Thoracic aorta (tissue), 2 donors: ENCODE results near the gene UMODL1. TPM values are rescaled to one million over a fixed set of nuclear protein-coding genes. Genes with fewer than 3 reads are reported as not detected.

Source experiments
- ATAC-seq: fragments of 150-250 bp; one replicate; pipeline ENCODE4 v1.8.0; 2017; ENCODE audit warnings: low read depth; ENCODE audit not compliant: insufficient number of reproducible peaks, low FRiP score
- DNase-seq: peaks from one replicate; pipeline ENCODE4 v3.0.0-alpha.2; 2020; ENCODE audit warnings: low spot score
- H3K27ac ChIP-seq, 2 donors: fragments of 200-600 bp; sonication (generic); 1 replicate in 1 of 2; 2 replicates in 1 of 2; pipeline ENCODE4 v1.5.1; 2016; ENCODE audit warnings: mild to moderate bottlenecking in 2 of 2, moderate library complexity in 2 of 2
- H3K27me3 ChIP-seq: fragments of 200-600 bp; sonication (generic); replicated peaks from 2 replicates; pipeline ENCODE4 v1.6.0; 2016; ENCODE audit warnings: mild to moderate bottlenecking; ENCODE audit not compliant: insufficient read depth
- H3K36me3 ChIP-seq: fragments of 200-600 bp; sonication (generic); one replicate; pipeline ENCODE4 v1.5.1; 2016
- H3K4me1 ChIP-seq, 2 donors: fragments of 200-600 bp; sonication (generic); 1 replicate in 1 of 2; 2 replicates in 1 of 2; pipeline versions ENCODE4 v1.5.1 to v1.6.0; 2016; ENCODE audit warnings: low read depth in 2 of 2, mild to moderate bottlenecking in 1 of 2; ENCODE audit not compliant: control insufficient read depth in 1 of 2
- H3K4me3 ChIP-seq: fragments of 200-600 bp; sonication (generic); 2 replicates; pipeline ENCODE4 v1.5.1; 2016; ENCODE audit warnings: mild to moderate bottlenecking
- H3K9me3 ChIP-seq: fragments of 200-600 bp; sonication (generic); 2 replicates; pipeline ENCODE4 v1.5.1; 2016
- total RNA-seq, 2 donors: library from RNA; depleted of rRNA; stranded (reverse); fragments of >200 nt; gene quantifications; one replicate each; pipeline versions ENCODE4 v1.1.0 to v1.2.3, GENCODE V29; 2016
- TF ChIP-seq, protein P1 (sequence below): fragments of 200-600 bp; sonication (generic); IDR thresholded peaks from one replicate; pipeline ENCODE4 v1.5.1; 2019; ENCODE audit warnings: antibody characterized with exemption

The UMODL1 gene
- total RNA-seq, 2 donors from 2014 or later, result 0.14 TPM; not detected in 1

DNA sequence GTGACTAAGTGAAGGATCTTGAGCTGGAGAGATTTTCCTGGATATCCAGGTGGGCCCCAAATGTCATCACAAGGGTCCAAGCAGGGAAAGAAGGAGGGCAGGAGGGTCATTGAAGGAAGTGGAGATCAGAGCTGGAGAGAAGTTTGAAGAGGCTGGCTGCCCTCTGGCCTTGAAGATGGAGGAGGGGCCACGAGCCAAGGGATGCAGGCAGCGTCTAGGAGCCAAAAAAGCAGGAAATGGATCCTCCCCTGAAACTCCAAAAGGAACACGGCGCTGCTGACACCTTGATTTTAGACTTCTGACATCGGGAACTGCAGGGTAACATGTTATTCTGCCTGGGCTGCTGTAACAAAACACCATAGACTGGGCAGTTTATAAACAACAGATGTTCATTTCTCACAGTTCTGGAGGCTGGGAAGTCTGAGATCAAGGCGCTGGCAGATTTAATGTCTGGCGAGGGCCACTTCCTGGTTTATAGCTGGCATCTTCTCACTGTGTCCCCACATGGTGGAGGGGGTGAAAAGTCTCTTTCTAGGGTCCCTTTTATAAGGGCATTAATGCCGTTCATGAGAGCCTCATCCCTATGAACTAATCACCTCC lies 32.2 kb upstream of the UMODL1 start:
- peak overlapping the region in 1 of 2 donors; percentile 47 for H3K27ac ChIP-seq
- DNase-seq, result no peak

DNA sequence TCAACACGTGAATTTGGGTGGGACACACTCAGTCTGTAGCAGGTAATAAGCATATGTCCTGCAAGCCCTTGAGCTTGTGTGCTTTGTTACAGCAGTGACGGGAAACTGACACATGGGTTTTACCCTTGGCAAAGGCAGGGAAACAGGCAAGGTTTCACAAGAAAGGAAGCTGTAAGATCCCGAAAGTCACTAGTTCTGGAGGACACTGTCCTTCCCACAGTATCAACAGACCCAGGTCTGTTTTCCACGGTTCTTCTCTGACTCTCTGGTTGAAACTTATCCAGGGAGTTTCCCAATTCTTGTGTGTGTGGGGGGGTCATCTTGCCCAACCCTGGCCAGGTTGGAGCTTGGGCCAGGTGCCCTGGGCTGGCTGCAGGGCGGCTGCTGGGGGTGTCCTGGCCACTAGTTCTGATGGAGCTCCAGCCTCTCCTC lies 31.6 kb upstream of the UMODL1 start:
- Histone ChIP-seq H3K4me1 (peaks cover 7 to 25% of the 10 kb centered on the region in 2 donors), H3K27me3 (no peaks in the 10 kb centered on the region), H3K4me3 (no peak overlapping the region), H3K27ac (peak overlapping the region in 1 of 2 donors; percentile 47), H3K36me3 (no peaks in the 10 kb centered on the region), H3K9me3 (no peaks in the 10 kb centered on the region)
- DNase-seq (no peak), ATAC-seq (peak; percentile 80)
- TF ChIP-seq, protein P1, sequence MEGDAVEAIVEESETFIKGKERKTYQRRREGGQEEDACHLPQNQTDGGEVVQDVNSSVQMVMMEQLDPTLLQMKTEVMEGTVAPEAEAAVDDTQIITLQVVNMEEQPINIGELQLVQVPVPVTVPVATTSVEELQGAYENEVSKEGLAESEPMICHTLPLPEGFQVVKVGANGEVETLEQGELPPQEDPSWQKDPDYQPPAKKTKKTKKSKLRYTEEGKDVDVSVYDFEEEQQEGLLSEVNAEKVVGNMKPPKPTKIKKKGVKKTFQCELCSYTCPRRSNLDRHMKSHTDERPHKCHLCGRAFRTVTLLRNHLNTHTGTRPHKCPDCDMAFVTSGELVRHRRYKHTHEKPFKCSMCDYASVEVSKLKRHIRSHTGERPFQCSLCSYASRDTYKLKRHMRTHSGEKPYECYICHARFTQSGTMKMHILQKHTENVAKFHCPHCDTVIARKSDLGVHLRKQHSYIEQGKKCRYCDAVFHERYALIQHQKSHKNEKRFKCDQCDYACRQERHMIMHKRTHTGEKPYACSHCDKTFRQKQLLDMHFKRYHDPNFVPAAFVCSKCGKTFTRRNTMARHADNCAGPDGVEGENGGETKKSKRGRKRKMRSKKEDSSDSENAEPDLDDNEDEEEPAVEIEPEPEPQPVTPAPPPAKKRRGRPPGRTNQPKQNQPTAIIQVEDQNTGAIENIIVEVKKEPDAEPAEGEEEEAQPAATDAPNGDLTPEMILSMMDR, result no peak

More for the DNA sequence above, 32.2 kb upstream of the UMODL1 start:
- H3K27me3 ChIP-seq, result no peaks in the 10 kb centered on the region
- H3K4me3 ChIP-seq, result no peak overlapping the region
- no peak for ATAC-seq
- peaks cover 7 to 25% of the 10 kb centered on the region in 2 donors for H3K4me1 ChIP-seq
- no peaks in the 10 kb centered on the region for H3K36me3 ChIP-seq
- H3K9me3 ChIP-seq, result no peaks in the 10 kb centered on the region
- TF ChIP-seq, protein P1, result no peak

DNA sequence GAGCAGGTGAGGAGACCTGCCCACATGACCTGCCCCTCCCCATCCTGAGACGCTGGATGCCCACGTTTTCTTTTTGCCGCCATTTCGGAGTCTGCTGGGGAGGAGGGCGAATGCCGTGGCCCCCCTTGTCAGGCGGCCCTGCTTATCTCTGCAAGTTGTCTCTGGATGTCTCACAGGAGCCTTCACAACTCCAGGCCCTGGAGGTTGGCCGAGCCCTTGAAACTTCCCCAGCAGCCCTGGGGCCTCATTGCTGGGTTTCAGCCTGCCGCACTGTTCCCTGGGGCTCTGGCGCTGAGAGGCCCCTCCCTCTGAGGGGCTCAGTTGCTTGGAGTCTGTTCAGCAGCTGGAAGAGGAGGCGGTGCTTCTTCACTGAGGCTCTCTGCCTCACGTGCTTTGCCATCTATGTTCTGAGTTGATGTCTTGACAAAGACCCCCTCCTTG lies 31.2 kb upstream of the UMODL1 start:
- Histone ChIP-seq H3K4me3 (no peak overlapping the region), H3K4me1 (peaks cover 7 to 25% of the 10 kb centered on the region in 2 donors), H3K9me3 (no peaks in the 10 kb centered on the region), H3K27ac (peak overlapping the region; percentile 19 to 47), H3K36me3 (no peaks in the 10 kb centered on the region), H3K27me3 (no peaks in the 10 kb centered on the region)
- DNase-seq (no peak), ATAC-seq (no peak)
- TF ChIP-seq, protein P1, result no peak

DNA sequence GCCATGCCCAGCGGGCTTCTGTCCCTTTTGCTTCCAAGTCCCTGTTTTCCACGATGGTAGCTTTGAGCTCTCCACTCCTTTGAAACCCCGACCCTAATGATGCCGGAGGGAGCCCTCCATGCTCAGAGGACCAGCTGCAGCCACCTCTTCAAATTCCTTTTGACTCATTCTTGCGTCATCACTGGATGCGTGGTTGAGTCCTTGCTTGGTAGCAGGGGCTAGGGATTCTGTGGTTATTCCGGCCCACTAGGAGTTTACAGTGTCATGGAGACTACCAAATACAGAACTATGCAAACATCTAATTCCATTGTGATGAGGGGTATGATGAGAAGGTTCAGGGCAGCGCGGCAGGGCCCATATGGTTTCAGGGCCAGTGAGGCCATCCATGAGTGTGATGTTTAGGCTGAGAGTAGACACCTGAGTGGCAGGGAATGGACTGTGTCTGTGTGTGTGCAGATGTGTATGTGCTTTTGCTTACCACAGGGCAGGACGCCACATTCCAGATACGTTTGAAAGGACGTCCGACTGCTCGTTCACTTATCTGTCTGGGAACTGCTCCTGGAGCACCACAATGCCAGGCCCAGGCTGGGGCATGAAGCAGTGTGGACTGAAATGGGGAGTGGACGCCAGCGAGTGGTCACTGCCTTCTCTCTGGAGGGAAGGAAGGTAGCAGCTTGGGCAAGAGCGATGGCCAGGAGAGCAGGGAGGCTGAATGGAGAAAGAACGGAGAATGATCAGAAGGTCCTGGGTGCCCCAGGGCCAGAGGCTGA lies 30.5 kb upstream of the UMODL1 start:
- no peak overlapping the region for H3K4me3 ChIP-seq
- peak overlapping the region; percentile 19 to 47 for H3K27ac ChIP-seq
- no peaks in the 10 kb centered on the region for H3K27me3 ChIP-seq
- DNase-seq (peak; percentile 42), ATAC-seq (peak; percentile 71)
- no peaks in the 10 kb centered on the region for H3K9me3 ChIP-seq
- TF ChIP-seq, protein P1, result no peak
- H3K4me1 ChIP-seq, result peaks cover 7 to 25% of the 10 kb centered on the region in 2 donors
- H3K36me3 ChIP-seq, result no peaks in the 10 kb centered on the region

DNA sequence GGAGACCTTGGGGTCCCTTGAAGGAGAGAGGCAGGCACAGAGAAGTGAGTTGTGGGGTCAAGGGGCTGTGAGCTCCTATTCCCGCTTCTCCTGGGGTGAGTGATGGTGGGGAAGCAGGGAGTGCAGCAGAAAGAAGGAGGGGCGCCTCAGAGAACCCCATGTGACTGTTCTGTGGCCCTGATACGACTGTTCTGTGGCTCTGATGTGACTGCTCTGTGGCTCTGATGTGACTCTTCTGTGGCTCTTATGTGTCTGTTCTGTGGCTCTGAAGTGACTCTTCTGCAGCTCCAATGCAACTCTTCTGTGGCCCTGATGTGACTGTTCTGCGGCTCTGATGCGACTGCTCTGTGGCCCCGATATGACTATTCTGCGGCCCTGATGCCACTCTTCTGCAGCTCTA lies 29.9 kb upstream of the UMODL1 start:
- no peaks in the 10 kb centered on the region for H3K36me3 ChIP-seq
- TF ChIP-seq, protein P1, result no peak
- H3K4me1 ChIP-seq, result peaks cover 7 to 25% of the 10 kb centered on the region in 2 donors
- no peaks in the 10 kb centered on the region for H3K9me3 ChIP-seq
- no peak overlapping the region for H3K4me3 ChIP-seq
- peak overlapping the region in 1 of 2 donors; percentile 47 for H3K27ac ChIP-seq
- no peaks in the 10 kb centered on the region for H3K27me3 ChIP-seq
- DNase-seq, result no peak
- ATAC-seq, result no peak
